ENCODE results near the gene ASCC3. TPM values are rescaled to one million over a fixed set of nuclear protein-coding genes. Genes with fewer than 3 reads are reported as not detected.

ASCC3 gene
- total and polyA plus RNA-seq, 12 donors = 3.9 to 22.9 (median 16.1) TPM

- Histone ChIP-seq H3K27me3 (peaks cover 61 to 100% (median 100%) of the 10 kb centered on the region in 7 donors), H3K9me3 (no peaks in the 10 kb centered on the region), H3K4me1 (peaks cover 0 to 27% (median 10%) of the 10 kb centered on the region in 9 donors), H3K36me3 (no peaks in the 10 kb centered on the region), H3K4me3 (no peak overlapping the region), H3K27ac (no peak overlapping the region)
- intact Hi-C loops (cut with DNase I) = no loop called here
- ATAC-seq = no peak
- no peak for TF ChIP-seq CTCF (IDR thresholded peaks at IDR 0.05)
- no peak for DNase-seq
These were observed 421.4 kb downstream of the ASCC3 start for GRCh38 chr6:100459592-100460184.

- Histone ChIP-seq H3K36me3 (no peaks in the 10 kb centered on the region), H3K9me3 (no peaks in the 10 kb centered on the region), H3K4me1 (peaks cover 0 to 21% (median 6%) of the 10 kb centered on the region in 9 donors), H3K27me3 (peaks cover 60 to 100% (median 100%) of the 10 kb centered on the region in 7 donors), H3K4me3 (no peak overlapping the region), H3K27ac (no peak overlapping the region)
- intact Hi-C loops (cut with DNase I) = no loop called here
- TF ChIP-seq CTCF (IDR thresholded peaks at IDR 0.05) = no peak
- WGBS, 2 donors = 13 to 18% methylated on average over 10 of the region's 10 CpGs
- DNase-seq (no peak), ATAC-seq (no peak)
These were observed 422.1 kb downstream of the ASCC3 start for GRCh38 chr6:100458841-100459591.
